Stimulated activated CD4-positive, alpha-beta T cell treated with anti-CD3 and anti-CD28 coated beads, Interleukin-12 subunit alpha, Interleukin-12 subunit beta, amount 100 ng/mL, for 24 hours (primary cell): ENCODE measurements around the gene LDB3.
"Not testable (repeated sequence)": the region's sequence is repeated elsewhere in the genome, so short reads cannot be mapped to it uniquely, and the experiment has no call there.

ENCODE experiments used
- DNase-seq, 2 experiments: peaks; one replicate each; pipeline ENCODE4 v3.0.0-alpha.2; 2020; ENCODE audit warnings: low read depth in 2 of 2

LDB3 gene, protein sequence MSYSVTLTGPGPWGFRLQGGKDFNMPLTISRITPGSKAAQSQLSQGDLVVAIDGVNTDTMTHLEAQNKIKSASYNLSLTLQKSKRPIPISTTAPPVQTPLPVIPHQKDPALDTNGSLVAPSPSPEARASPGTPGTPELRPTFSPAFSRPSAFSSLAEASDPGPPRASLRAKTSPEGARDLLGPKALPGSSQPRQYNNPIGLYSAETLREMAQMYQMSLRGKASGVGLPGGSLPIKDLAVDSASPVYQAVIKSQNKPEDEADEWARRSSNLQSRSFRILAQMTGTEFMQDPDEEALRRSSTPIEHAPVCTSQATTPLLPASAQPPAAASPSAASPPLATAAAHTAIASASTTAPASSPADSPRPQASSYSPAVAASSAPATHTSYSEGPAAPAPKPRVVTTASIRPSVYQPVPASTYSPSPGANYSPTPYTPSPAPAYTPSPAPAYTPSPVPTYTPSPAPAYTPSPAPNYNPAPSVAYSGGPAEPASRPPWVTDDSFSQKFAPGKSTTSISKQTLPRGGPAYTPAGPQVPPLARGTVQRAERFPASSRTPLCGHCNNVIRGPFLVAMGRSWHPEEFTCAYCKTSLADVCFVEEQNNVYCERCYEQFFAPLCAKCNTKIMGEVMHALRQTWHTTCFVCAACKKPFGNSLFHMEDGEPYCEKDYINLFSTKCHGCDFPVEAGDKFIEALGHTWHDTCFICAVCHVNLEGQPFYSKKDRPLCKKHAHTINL

DNA sequence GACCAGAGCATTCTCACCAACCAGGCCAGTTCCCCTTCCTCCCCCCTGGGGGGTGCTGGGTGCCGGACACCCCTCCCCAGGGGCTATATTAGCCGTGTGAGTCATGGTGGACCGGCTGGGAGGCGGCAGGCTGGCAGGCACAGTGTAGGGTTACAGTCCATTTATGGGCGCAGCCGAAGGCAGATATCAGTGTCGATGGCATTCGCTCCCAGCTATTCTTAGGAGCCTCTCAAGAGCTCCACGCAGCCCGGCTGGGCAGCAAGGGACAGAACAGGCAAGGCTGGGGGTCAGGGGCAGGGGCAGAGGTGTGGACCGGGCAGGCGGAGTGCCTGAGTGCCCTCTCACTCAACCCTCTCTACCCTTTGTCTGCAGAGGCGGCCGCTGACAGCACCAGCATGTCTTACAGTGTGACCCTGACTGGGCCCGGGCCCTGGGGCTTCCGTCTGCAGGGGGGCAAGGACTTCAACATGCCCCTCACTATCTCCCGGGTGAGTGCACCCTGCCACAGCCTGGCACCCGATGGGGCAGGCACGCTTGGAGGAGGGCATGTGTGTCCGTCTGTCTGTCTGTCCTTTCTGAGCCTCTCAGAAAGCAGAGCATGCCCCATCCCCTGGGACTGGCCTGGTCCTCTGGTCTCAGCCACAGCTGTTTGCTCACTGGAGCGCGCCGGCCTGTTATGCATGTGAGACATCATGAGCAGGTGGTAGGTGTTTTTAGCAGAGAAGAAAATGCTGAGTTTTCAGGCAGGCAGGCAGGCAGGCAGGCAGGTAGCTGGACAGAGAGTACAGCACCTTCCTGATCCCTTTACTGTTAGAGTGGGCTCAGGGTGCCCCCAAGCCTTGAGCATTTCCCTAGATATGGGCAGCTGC is at the start of gene LDB3:
Gene LDB3, plus strand, starts transcription at position 215 of the 869 bp plus-strand sequence. Its CDS starts 181 bp downstream, at position 396.
- no peak for DNase-seq

DNA sequence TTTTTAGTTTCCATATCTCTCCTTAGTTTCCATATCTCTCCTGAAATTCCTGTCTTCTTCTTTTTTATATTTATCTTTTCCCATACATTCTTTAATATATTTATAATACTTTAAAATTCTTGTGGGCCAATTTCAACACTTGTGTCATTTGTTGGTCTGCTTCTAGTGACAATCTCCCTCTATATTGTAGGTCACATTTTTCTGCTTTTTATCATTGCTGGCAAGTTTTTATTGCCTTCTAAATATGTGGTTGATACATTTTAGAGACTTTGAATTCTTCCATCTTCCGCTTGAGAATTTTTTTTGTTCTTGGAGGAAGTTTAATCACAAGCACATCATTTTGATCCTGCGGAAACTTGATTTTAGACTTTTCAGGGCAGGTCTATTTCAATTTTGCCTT is 40.0 kb upstream of the LDB3 start:
- no peak for DNase-seq

DNA sequence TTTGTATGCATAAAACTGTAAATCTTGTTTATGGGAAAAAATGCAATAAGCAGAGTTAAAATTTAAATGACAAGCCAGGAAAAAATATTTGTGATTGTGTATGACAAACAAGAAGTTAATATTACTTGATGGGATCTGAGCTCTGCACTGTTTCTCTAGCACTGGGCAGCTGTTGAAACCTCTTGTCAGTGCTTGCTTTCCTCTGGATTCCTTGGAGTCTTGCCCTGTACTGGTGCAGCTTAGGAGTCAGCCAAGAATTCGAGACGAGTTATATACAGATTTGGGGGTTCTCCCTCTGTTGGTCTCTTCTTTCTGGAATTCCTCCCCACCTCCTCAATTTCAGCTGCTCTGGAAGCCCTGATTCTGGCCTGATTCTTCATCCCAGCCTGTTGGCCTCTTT is 38.2 kb upstream of the LDB3 start:
- no peak for DNase-seq

DNA sequence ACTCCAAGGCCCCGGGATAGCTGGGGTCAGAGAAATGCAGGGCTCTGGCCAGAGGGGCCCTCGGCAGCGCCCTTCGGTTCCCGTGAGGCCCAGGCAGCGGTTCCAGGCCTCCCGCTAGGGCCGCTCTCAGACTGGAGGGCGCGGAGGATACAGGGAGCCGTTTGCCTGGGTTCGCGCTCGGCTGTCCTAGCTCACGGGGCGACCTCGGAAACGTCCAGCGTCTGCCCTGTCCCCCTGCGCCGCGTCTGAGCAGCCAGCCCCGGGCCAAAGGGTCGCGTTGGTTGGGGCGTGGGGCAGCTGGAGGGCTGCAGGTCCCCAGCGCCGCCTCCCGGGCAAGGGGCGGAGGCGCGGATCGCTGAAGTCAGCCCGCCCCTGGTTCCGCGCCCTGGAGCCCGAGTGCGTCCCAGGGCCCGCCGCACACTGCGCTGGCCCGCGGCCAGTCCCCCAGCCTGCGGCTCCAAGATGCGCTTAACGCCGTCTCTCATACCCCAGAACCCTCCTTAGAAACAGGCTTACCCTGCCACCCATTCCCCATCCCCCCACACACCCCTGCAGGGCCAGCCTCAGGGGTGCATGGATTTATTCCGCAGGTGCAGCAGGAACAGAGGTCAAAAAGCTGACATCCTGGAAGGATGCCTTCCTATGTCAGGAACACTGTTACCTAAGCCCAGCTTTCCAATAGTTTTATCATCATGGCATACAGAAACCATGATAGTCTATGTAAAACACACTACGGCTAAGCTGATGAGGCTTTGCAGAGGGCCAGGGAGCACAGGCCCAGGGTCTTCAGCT is 36.1 kb upstream of the LDB3 start:
- no peak for DNase-seq

DNA sequence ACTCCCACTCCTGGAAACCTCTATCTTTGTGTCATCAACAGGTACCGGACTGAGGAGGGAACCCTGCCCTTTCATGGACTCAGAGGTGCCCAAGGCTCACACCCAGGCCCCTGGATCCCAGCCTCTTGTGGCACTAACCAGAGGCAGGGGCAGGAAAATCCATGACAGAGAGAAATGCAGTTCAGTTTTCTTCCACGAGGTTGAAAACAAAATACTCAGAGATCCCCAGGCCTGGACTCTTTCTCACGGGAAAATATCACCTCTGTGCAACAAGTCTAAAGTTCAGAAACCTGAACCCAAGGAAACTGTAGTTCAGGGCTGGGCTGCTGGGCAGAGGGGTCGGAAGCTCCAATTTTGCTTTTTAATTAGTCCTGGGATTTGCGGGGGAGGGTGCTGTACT is 35.4 kb upstream of the LDB3 start:
- DNase-seq: no peak

DNA sequence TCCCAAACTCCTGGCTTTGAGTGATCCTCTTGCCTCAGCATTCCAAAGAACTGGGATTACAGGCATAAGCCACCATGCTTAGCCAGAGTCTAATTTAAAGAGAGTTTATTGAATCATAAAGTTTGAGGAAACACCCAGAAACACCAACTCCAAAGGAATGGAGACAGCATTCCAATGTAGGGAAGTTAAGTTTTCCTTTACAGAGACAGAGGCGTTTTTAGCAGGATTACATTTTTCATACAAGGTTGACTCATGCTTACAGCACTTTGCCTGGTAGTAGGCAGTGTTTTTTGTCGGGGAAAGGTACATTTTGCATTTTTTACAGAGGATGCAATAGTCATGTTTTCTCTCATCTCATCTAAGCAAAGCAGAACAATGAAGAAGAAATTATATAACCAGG is 32.9 kb upstream of the LDB3 start:
- no peak for DNase-seq

DNA sequence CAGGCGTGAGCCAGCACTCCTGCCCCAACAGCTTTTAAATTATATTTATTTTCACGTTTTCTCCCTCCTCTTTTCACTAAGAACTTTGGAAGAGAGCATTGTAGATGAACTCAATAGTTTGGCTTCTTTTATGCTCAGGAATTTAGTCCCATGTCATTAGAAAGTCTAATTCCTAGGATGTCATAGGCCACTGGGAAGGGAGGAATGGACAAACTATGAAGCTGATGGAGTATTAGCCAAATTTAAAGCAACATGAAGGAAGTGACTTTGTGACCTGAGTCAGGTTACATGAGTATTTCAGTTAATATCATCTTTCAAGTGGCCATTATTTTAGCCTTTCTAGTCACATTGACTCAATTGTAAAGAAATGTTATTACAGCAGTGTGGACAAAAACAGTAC is 32.0 kb upstream of the LDB3 start:
- DNase-seq: no peak

DNA sequence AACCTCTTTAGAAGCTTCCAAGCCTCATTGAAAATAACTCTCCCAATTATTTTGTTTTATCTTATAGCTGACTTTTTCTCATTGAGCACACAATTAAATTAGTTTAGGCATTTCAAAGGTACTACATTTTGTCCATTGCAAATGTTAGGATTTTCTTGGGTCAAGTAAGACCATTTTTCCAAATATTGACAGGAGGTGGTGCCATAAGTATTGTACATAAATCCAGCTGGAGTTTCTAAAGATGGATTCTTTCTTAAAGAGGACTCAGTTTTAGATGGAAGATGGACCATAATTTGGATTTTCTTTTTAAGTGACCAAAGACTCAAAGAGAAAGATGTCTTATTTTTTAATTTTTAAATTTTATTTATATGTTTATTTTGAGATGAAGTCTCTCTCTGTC is 26.3 kb upstream of the LDB3 start:
- DNase-seq: no peak

DNA sequence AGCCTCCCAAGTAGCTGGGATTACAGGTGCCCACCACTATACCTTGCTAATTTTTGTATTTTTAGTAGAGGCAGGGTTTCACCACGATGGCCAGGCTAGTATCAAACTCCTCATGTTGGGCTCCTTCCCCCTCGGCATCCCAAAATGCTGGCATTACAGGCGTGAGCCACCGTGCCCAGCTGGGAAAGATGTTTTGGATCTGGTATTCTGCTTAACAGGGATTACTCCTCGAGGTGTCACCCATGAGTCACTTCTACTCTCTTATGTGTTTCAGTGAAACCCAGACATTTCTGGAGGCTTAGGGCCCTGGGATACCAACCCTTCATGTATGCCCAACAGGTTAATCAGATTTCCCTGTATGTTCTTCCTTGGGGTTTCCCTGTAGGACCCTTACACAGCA is 25.8 kb upstream of the LDB3 start:
- no peak for DNase-seq

DNA sequence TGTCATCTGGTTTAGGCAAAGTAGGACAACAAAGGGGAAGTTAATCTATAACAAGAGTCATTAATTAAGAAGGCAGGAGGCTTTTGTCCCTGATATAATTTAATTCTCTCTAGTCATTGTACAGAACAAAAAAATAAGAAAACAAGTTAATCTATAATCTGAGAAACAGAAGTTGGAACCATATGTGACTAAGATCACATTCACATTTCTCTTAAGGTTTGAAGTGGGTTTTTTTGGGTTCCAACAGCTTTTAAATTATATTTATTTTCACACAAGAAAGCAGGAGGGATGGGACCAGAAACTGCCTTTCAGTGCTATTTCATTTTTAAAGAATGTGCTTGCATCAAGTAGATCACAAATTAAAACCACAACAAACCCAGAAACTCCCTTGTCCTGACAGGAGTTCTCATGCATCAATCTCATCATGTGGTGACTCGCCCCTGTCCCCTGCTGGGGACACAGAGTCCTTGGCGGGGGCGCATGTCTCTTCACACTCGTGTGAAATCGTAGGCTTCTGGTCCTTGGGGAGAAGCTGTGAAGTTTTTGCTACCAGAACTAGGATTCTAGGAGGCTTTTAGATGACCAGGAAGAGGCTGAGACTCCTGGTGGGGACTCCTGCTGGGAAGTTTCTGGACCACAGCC is 24.0 kb upstream of the LDB3 start:
- DNase-seq: no peak

DNA sequence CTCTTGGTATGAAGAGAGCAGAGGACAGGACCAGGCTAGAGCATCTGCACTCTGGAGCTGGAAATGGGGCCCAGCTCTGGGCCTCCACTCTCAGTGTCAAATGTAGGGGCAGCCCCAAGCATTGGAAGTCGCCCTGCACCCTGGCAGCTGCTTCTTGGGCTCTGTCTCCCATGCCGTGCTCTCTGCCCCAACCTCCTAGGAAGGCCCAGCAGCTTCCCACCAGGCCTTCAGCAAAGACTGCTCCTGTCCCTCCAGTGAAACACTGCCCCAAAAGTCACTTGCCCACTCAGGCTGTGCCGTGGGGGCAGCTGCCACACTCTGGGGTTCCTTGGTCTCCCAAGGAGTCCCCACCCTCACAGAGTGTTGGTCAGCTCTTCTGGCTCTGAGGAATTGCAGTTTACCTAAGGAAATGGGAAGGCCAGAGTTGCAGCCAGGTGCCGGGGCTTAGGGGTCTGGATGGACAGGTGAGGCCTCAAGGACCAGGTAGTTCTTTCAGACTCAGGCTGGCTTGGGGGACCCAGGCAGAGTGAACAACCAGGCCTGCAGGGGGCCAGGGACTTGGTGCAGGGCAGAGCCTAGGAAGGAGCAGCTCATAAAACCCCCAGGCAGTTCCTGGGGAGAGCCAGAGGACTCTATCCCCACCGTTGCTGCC is 23.4 kb upstream of the LDB3 start:
- no peak for DNase-seq

DNA sequence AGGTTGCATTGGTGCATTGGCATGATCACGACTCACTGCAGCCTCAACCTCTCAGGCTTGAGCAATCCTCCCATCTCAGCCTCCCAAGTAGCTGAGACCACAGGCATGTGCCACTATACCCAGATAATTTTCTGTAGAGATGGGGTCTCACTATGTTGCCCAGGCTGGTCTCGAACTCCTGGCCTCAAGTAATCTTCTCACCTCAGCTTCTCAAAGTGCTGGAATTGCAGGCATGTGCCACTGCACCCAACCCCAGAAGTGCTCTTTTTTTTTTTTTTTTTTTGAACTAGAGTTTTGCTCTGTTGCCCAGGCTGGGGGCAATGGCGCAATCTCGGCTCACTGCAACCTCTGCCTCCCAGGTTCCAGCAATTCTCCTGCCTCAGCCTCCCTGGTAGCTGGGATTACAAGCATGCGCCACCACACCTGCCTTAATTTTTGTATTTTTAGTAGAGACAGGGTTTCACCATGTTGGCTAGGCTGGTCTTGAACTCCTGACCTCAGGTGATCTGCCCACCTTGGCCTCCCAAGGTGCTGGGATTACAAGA is 22.6 kb upstream of the LDB3 start:
- DNase-seq: not testable (repeated sequence)

DNA sequence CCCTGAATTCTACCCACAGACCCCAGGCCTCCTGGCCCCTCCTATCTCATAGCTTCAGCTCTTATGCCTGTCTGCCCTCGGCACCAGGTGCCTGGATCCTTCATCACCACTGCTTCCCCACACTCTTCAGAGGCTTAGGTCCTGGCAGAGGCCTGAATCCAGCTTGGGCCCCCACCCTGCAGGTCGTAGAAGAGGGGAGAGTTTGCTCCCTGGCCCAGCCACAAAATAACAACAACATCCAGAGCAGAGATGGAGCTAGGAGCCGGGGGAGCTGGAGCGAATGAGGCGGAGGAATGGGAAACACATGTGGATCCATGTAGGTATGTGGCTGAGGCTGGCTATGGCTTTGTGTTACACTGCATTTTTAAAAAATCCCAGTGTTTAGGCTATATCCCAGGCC is 21.8 kb upstream of the LDB3 start:
- DNase-seq: no peak

DNA sequence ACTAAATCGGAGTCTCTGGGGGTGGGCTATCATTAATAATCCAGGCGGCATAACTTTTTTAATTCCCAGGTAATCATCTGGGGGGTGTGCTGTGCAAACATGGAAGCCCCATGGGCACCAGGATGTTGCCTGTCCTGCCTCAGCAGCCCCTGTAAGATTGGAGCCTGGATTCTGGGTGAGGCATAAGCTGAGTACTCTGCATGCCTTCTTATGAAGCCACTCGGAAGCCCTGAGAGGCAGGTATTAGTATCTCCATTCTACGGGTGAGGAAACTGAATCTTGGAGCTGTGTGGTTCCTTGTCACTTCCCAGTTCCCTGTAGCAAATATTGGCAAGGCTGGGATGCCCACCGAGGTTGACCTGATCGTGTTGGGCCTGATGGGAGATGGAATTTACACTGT is 21.4 kb upstream of the LDB3 start:
- DNase-seq: no peak

DNA sequence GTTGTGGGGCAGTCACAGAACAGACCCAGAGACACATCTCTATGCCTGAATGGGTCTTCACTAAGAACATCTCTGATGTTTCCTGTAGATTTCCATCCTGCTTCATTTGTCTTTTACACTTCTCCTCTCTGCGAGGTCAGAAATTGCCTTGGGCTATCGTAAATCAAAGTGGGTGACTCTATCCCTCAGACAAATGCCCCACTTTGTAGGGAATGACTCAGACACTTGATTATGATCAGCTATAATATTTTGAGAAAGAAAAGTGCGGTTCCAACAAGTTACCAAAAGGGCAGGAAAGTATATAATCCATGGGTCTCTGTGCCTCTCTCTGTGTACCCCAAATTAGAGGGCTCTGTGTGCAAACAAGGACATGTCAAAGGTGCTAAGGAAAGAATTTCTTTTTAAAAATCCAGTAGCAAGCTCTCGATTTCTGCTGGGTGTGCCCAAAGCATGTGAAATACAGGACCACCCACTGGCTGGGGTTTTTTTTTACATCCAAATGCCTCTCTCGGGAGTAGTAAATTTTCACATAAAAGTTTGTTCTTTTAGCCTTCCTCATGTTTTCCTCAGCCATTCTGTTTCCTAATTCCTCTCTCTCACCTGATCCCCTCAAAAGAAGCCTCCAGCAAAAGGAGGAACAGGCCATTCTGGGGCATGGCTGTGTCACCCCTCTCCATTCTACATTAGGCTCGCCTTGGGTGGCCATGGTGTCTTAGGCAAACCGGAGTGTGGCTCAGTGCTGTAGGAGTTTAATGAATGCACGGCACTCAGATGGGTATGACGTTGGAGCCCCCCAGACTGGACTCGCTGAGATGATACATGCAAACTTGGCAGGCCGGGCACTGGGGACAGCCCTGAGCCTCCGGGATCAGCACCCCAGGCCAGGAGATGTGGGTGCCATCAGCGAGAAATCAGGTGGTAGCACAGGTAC is 20.3 kb upstream of the LDB3 start:
- no peak for DNase-seq

DNA sequence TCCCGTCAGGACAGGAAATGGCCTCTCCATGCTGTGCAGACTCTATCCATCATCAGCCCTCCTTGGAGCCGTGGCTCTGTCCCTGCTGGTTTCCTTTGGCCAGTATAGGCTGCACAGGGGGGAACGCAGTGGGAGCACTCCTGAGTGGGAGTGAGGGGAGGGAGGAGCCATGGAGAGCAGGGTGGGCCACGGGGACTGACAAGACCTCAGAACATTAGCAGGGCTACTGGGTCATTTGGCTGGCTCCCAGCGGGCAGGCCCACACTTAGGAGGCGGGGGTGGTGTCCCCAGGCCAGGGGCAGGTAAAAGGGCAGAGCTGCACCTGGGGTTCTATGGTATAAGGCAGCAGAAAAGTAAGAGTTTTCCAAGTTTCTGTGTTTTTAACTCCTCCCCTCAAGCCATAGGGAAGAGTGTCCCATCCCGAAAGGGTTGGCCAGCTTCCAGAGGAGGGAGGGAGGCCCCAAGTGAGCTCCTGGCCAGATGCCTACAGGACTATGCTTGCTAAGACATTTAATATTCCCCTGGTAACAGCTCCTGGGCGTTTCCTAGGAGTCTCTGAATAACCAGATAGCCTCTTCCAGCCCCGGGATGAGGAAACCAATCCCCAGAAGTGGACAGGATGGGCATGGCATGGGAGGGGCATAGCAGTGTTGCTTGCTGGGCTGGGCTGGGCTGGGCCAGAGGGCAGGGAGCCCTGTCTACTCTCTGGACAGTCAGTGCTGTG is 19.4 kb upstream of the LDB3 start:
- DNase-seq: no peak

DNA sequence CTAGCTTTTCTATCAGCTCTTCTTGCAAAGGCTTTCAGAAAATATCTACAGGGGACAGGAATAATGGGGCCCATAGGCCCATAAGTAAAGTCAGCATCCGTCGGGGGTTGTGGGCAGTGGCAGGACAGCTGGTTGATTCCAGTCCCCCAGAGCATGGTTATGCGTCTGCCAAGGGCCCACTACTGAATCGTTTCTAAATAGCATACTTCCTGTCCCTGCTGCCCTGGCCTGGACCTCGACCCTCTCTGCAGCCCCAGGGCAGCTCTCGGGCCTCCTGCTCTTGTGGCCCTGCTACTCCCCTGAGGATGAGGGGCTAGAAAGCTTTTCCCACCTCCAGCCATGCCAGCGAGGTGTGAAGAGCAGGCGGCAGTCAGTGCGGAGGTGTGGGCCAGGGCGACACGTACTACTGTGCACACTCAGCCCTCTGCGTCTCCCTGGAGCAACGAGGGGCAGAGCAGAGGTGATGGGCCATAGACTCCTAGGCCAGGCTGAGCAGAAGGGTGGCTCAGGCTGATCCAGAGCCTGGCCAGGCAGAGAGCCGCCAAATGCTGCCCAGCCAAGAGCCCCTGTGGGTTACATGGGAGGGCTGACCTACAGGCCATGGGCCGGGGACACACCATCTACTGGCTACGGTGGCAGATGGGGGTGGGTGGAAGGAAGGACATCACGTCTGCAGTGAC is 18.7 kb upstream of the LDB3 start:
- no peak for DNase-seq

DNA sequence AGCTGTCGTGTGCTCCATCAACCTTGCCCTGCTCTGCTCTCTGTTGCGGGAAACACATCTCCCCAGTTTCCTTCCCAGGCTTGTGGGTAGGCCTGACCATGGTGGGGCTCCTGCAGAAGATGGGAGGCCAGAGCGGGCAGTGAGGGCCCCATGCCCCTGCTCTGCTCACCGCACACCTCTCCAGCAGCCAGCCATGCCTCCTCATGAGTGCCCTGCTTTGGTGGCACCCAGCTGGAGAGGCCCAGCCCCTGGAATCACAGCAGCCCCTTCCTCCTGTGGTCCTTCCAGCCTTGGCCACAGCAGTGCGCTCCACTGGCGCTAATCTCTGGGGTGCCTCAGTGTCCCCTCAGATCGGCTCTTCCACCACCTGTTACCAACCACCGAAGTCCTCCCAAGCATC is 18.2 kb upstream of the LDB3 start:
- DNase-seq: no peak
